Neuronal stem cell (in vitro differentiated cells): ENCODE data around the gene ITGB3BP.
"Not testable (repeated sequence)": the region's sequence is repeated elsewhere in the genome, so short reads cannot be mapped to it uniquely, and the experiment has no call there.

Experiments used
- DNase-seq: peaks from one replicate; pipeline ENCODE4 v3.0.0-alpha.2; 2013; ENCODE audit warnings: low spot score
- H2AFZ ChIP-seq: one replicate; pipeline ENCODE4 v1.6.1; 2013; ENCODE audit warnings: mild to moderate bottlenecking, low read length, inconsistent platforms
- H2AK5ac ChIP-seq: 2 replicates; pipeline ENCODE4 v1.6.1; 2013; ENCODE audit warnings: low read depth, mild to moderate bottlenecking, inconsistent platforms, low read length, moderate library complexity, mixed read lengths
- H2BK120ac ChIP-seq: 2 replicates; pipeline ENCODE4 v1.6.1; 2013; ENCODE audit warnings: low read depth, mild to moderate bottlenecking, inconsistent platforms, low read length, moderate library complexity, mixed read lengths
- H2BK12ac ChIP-seq: one replicate; pipeline ENCODE4 v1.6.1; 2013; ENCODE audit warnings: low read length, inconsistent platforms
- H2BK15ac ChIP-seq: 2 replicates; pipeline ENCODE4 v1.6.1; 2013; ENCODE audit warnings: mild to moderate bottlenecking, low read length, inconsistent platforms, mixed read lengths
- H2BK5ac ChIP-seq: one replicate; pipeline ENCODE4 v1.6.1; 2013; ENCODE audit warnings: inconsistent platforms, mild to moderate bottlenecking, low read length, moderate library complexity
- H3K14ac ChIP-seq: one replicate; pipeline ENCODE4 v1.6.1; 2013; ENCODE audit warnings: low read length, inconsistent platforms
- H3K18ac ChIP-seq: 2 replicates; pipeline ENCODE4 v1.6.1; 2013; ENCODE audit warnings: low read length, inconsistent platforms
- H3K23ac ChIP-seq: 2 replicates; pipeline ENCODE4 v1.6.1; 2013; ENCODE audit warnings: low read depth, mild to moderate bottlenecking, mixed read lengths, low read length, inconsistent platforms; ENCODE audit not compliant: poor library complexity
- H3K27ac ChIP-seq: replicated peaks from 3 replicates; pipeline ENCODE4 v1.5.1; 2013; ENCODE audit warnings: low read length, inconsistent platforms
- H3K27me3 ChIP-seq, 3 experiments: 2 replicates each; pipeline ENCODE4 v1.6.1; 2013; ENCODE audit warnings: low read length in 3 of 3, mild to moderate bottlenecking in 2 of 3, inconsistent platforms in 1 of 3, low read depth in 1 of 3, mixed read lengths in 1 of 3, moderate library complexity in 1 of 3; ENCODE audit not compliant: control insufficient read depth in 3 of 3, insufficient read depth in 3 of 3
- H3K36me3 ChIP-seq, 2 donors: replicated peaks in 1 of 2; 2 replicates each; pipeline ENCODE4 v1.6.1; 2013; ENCODE audit warnings: low read length in 2 of 2; ENCODE audit not compliant: control insufficient read depth in 2 of 2, insufficient read depth in 2 of 2
- H3K4ac ChIP-seq: 2 replicates; pipeline ENCODE4 v1.6.1; 2013; ENCODE audit warnings: inconsistent platforms, mild to moderate bottlenecking, low read length, moderate library complexity
- H3K4me1 ChIP-seq, 2 donors: 1 replicate in 1 of 2; 2 replicates in 1 of 2; pipeline ENCODE4 v1.6.1; 2013; ENCODE audit warnings: low read length in 2 of 2, low read depth in 1 of 2; ENCODE audit not compliant: control insufficient read depth in 2 of 2, insufficient read depth in 1 of 2
- H3K4me2 ChIP-seq: one replicate; pipeline ENCODE4 v1.6.1; 2013; ENCODE audit warnings: mild to moderate bottlenecking, low read length, inconsistent platforms; ENCODE audit not compliant: insufficient read depth, poor library complexity, severe bottlenecking
- H3K4me3 ChIP-seq, 2 donors: 2 replicates each; pipeline ENCODE4 v1.5.1; 2013; ENCODE audit warnings: low read length in 2 of 2, mild to moderate bottlenecking in 2 of 2, inconsistent platforms in 1 of 2, moderate library complexity in 1 of 2
- H3K79me1 ChIP-seq: one replicate; pipeline ENCODE4 v1.6.1; 2013; ENCODE audit warnings: low read depth, mild to moderate bottlenecking, inconsistent platforms, low read length, moderate library complexity
- H3K9ac ChIP-seq: one replicate; pipeline ENCODE4 v1.6.1; 2013; ENCODE audit warnings: mild to moderate bottlenecking, low read depth, low read length, inconsistent platforms; ENCODE audit not compliant: poor library complexity
- H3K9me3 ChIP-seq, 2 donors: replicated peaks in 1 of 2; 2 replicates each; pipeline versions ENCODE3 to v1.6.1; 2013; ENCODE audit warnings: low read length in 2 of 2, mild to moderate bottlenecking in 2 of 2, inconsistent platforms in 1 of 2, low read depth in 1 of 2, mixed read lengths in 1 of 2, moderate library complexity in 1 of 2; ENCODE audit not compliant: control insufficient read depth in 2 of 2, insufficient read depth in 1 of 2
- H4K8ac ChIP-seq: one replicate; pipeline ENCODE4 v1.6.1; 2013; ENCODE audit warnings: low read depth, mild to moderate bottlenecking, inconsistent platforms, low read length, moderate library complexity
- H4K91ac ChIP-seq: one replicate; pipeline ENCODE4 v1.6.1; 2013; ENCODE audit warnings: low read length, low read depth, mild to moderate bottlenecking, inconsistent platforms; ENCODE audit not compliant: poor library complexity
- WGBS, 2 donors: extraction: QIAGEN DNeasy Blood & Tissue Kit; methylation state at CpG; one replicate each; pipeline ENCODE4 v1.1.7; 2013; ENCODE audit warnings: missing lambda C conversion rate in 2 of 2, mixed read lengths in 1 of 2; ENCODE audit not compliant: insufficient read length in 2 of 2, insufficient replicate concordance in 1 of 2; ENCODE audit errors: extremely low coverage in 2 of 2; 5-methylcytosine and 5-hydroxymethylcytosine counted together

Gene ITGB3BP

GRCh38 chr1:63480057-63480456, 43.0 kb downstream of the ITGB3BP start:
- Histone ChIP-seq H2BK15ac (no peak overlapping the region), H3K4me2 (no peak overlapping the region), H2BK120ac (no peak overlapping the region), H3K79me1 (no peaks in the 10 kb centered on the region), H3K4me3 (no peak overlapping the region), H4K91ac (no peak overlapping the region), H3K9me3 (no peaks in the 10 kb centered on the region), H3K9ac (no peak overlapping the region), H2AFZ (no peak overlapping the region), H2AK5ac (no peak overlapping the region), H2BK12ac (no peak overlapping the region), H3K4ac (no peak overlapping the region), H3K14ac (no peak overlapping the region), H3K27ac (no peak overlapping the region), H2BK5ac (no peak overlapping the region), H3K27me3 (no peaks in the 10 kb centered on the region), H3K18ac (no peak overlapping the region), H3K23ac (no peak overlapping the region), H3K4me1 (no peaks in the 10 kb centered on the region), H4K8ac (no peak overlapping the region), H3K36me3 (peaks cover 3 to 26% of the 10 kb centered on the region in 2 donors)
- no peak for DNase-seq
- WGBS, 2 donors, result no CpG with 5 or more reads among the region's 1 CpG

DNA sequence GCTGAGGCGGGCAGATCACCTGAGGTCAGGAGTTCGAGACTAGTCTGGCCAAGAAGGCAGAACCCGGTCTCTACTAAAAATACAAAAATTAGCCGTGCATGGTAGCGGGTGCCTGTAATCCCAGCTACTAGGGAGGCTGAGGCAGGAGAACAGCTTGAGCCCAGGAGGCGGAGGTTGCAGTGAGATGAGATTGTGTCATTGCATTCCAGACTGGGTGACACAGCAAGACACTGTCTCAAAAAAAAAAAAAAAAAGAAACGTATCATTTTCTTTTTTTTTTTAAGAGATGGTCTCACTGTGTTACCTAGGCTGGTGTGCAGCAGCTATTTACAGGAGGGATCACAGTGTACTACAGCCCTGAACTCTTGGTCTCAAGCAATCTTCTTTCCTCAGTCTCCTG, 47.3 kb downstream of the ITGB3BP start:
- Histone ChIP-seq H2BK120ac (no peak overlapping the region), H3K4me3 (no peak overlapping the region), H3K14ac (no peak overlapping the region), H2AFZ (no peak overlapping the region), H3K36me3 (peaks cover 4 to 27% of the 10 kb centered on the region in 2 donors), H3K18ac (no peak overlapping the region), H2AK5ac (no peak overlapping the region), H3K9ac (no peak overlapping the region), H3K27ac (no peak overlapping the region), H2BK12ac (no peak overlapping the region), H3K27me3 (no peaks in the 10 kb centered on the region), H3K23ac (no peak overlapping the region), H2BK5ac (no peak overlapping the region), H3K4me1 (no peaks in the 10 kb centered on the region), H3K4ac (no peak overlapping the region), H4K91ac (no peak overlapping the region), H3K79me1 (no peaks in the 10 kb centered on the region), H3K9me3 (no peaks in the 10 kb centered on the region), H3K4me2 (no peak overlapping the region), H2BK15ac (no peak overlapping the region), H4K8ac (no peak overlapping the region)
- no CpG with 5 or more reads among the region's 7 CpGs for WGBS, 2 donors
- DNase-seq, result no peak

GRCh38 chr1:63468683-63469082, 54.3 kb downstream of the ITGB3BP start:
- not testable (repeated sequence) for H4K91ac ChIP-seq, H2BK5ac ChIP-seq, H3K9me3 ChIP-seq, H3K4me3 ChIP-seq, H3K27ac ChIP-seq, DNase-seq, H3K36me3 ChIP-seq, H3K4me1 ChIP-seq, H3K27me3 ChIP-seq, H2BK12ac ChIP-seq, H2BK15ac ChIP-seq, H3K4ac ChIP-seq, H3K9ac ChIP-seq, H3K14ac ChIP-seq, H3K79me1 ChIP-seq, H3K23ac ChIP-seq, H4K8ac ChIP-seq, H3K4me2 ChIP-seq, H2AK5ac ChIP-seq, H2BK120ac ChIP-seq, H3K18ac ChIP-seq, H2AFZ ChIP-seq
- no CpG with 5 or more reads among the region's 5 CpGs for whole genome bisulfite sequencing, 2 donors

DNA sequence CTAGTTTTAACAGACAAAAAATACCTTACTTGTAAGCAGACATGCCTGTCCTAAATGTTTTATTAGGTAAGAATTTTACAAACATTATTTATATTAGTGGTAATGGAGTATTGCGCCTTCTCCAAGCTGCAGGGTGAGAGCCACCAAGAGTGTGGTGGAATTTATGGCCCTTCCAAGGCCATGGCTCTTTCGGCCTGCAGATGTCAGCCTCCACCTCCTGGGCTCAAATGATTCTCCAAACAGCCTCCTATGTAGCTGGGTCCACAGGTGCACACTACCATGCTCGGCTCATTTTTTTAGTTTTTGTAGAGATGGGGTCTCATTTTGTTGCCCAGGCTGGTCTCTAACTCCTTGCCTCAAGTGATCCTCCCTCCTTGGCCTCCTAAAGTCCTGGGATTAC, 56.3 kb downstream of the ITGB3BP start:
- H3K14ac ChIP-seq, result no peak overlapping the region
- no peak overlapping the region for H3K9ac ChIP-seq
- H3K4me2 ChIP-seq, result no peak overlapping the region
- H2BK12ac ChIP-seq, result no peak overlapping the region
- H2BK15ac ChIP-seq, result no peak overlapping the region
- H3K18ac ChIP-seq, result no peak overlapping the region
- no peaks in the 10 kb centered on the region for H3K4me1 ChIP-seq
- peaks cover 2 to 15% of the 10 kb centered on the region in 2 donors for H3K36me3 ChIP-seq
- H4K8ac ChIP-seq, result no peak overlapping the region
- no peak overlapping the region for H4K91ac ChIP-seq
- no peaks in the 10 kb centered on the region for H3K27me3 ChIP-seq
- H3K4me3 ChIP-seq, result no peak overlapping the region
- no peak overlapping the region for H2BK120ac ChIP-seq
- DNase-seq, result no peak
- H2AFZ ChIP-seq, result no peak overlapping the region
- H3K9me3 ChIP-seq, result peaks cover 0 to 9% of the 10 kb centered on the region in 2 donors
- H2AK5ac ChIP-seq, result no peak overlapping the region
- H2BK5ac ChIP-seq, result no peak overlapping the region
- H3K4ac ChIP-seq, result no peak overlapping the region
- H3K79me1 ChIP-seq, result no peaks in the 10 kb centered on the region
- no peak overlapping the region for H3K27ac ChIP-seq
- WGBS, 2 donors, result no CpG with 5 or more reads among the region's 3 CpGs
- H3K23ac ChIP-seq, result no peak overlapping the region
